Measurements from ENCODE around the gene KRT82. TPM values are rescaled to one million over a fixed set of nuclear protein-coding genes. Genes with fewer than 3 reads are reported as not detected.

Gene KRT82
- total RNA-seq, 1 experiment from 2014 or later, result not detected

DNA sequence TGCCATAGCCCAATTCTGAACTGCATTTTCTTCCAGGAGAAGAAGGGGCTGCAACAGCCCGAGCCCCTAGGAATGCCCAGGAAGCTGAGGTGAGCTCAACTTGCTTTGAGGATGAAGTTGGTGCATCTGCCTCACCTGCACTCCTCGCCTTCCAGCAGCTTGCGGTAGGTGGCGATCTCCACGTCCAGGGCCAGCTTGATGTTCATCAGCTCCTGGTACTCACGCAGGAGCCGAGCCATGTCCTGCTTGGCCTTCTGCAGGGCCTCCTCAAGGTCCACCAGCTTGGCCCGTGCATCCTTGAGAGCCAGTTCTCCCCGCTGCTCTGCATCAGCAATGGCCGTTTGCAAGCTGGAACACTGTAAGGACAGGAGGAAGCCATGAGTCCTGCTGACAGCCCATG, 22.0 kb upstream of the KRT82 start:
- Histone ChIP-seq H3K79me1 (ENCODE audit: insufficient read depth, low read depth, low read length, poor library complexity, severe bottlenecking) (no peaks in the 10 kb centered on the region), H2AFZ (ENCODE audit: low read length) (no peak overlapping the region), H3K56ac (ENCODE audit: insufficient read length, low read depth, low read length) (no peak overlapping the region), H3K79me2 (ENCODE audit: insufficient read depth, low read length) (no peaks in the 10 kb centered on the region), H2AK5ac (ENCODE audit: insufficient read length, low read length) (no peak overlapping the region), H4K8ac (replicated peaks; ENCODE audit: insufficient read length, low read depth, low read length) (no peak overlapping the region), H3K4ac (ENCODE audit: low read depth, low read length) (no peak overlapping the region), H4K5ac (ENCODE audit: insufficient read length, low read depth, low read length) (no peak overlapping the region), H3K14ac (ENCODE audit: insufficient read depth, low read length) (no peak overlapping the region), H4K20me1 (ENCODE audit: control insufficient read depth, insufficient read depth, insufficient read length) (no peaks in the 10 kb centered on the region), H3K23me2 (ENCODE audit: insufficient read length, low read depth, low read length, poor library complexity, severe bottlenecking) (no peaks in the 10 kb centered on the region), H3K27me3 (ENCODE audit: insufficient read depth, low read length) (no peaks in the 10 kb centered on the region), H2BK5ac (ENCODE audit: insufficient read length, low read length) (no peak overlapping the region), H3K27ac (ENCODE audit: insufficient read length, low read depth, low read length) (no peak overlapping the region), H3K4me2 (ENCODE audit: insufficient read depth, insufficient read length, low read length) (no peak overlapping the region), H2BK20ac (ENCODE audit: low read depth, low read length, poor library complexity, severe bottlenecking) (no peak overlapping the region), H4K91ac (ENCODE audit: insufficient read length, low read depth, low read length) (no peak overlapping the region), H2BK120ac (ENCODE audit: low read depth, low read length, poor library complexity, severe bottlenecking) (no peak overlapping the region), H3K23ac (ENCODE audit: insufficient read length, low read depth, low read length) (no peak overlapping the region), H2BK15ac (ENCODE audit: low read depth, low read length) (no peak overlapping the region), H3T11ph (ENCODE audit: low read length) (no peak overlapping the region), H3K18ac (ENCODE audit: insufficient read length, low read depth, low read length) (no peak overlapping the region), H2BK12ac (ENCODE audit: insufficient read length, low read depth, low read length) (no peak overlapping the region), H3K9ac (ENCODE audit: extremely low read depth, insufficient read length, low read length) (no peak overlapping the region), H3K4me1 (ENCODE audit: insufficient read depth, low read length) (no peaks in the 10 kb centered on the region), H3K9me3 (ENCODE audit: control insufficient read depth, low read depth, low read length) (no peaks in the 10 kb centered on the region)
- no peaks in the 10 kb centered on the region for H3K36me3 Mint-ChIP-seq (ENCODE audit: insufficient read depth in 1 of 3, low read depth in 3 of 3)
- DNase-seq, result peak; percentile 54
- H3K27me3 Mint-ChIP-seq (ENCODE audit: low read depth), result peaks cover 44% of the 10 kb centered on the region
- WGBS (ENCODE audit: extremely low coverage, insufficient read length, low lambda C conversion rate), result no CpG with 5 or more reads among the region's 10 CpGs
- H3K4me3 Mint-ChIP-seq, result no peak overlapping the region
- TF ChIP-seq, protein P1, sequence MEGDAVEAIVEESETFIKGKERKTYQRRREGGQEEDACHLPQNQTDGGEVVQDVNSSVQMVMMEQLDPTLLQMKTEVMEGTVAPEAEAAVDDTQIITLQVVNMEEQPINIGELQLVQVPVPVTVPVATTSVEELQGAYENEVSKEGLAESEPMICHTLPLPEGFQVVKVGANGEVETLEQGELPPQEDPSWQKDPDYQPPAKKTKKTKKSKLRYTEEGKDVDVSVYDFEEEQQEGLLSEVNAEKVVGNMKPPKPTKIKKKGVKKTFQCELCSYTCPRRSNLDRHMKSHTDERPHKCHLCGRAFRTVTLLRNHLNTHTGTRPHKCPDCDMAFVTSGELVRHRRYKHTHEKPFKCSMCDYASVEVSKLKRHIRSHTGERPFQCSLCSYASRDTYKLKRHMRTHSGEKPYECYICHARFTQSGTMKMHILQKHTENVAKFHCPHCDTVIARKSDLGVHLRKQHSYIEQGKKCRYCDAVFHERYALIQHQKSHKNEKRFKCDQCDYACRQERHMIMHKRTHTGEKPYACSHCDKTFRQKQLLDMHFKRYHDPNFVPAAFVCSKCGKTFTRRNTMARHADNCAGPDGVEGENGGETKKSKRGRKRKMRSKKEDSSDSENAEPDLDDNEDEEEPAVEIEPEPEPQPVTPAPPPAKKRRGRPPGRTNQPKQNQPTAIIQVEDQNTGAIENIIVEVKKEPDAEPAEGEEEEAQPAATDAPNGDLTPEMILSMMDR (conservative IDR thresholded peaks at IDR 0.05), result peak; percentile 48; the same call in 2 of the 3 replicates
- peaks cover 6 to 12% of the 10 kb centered on the region in 2 experiments; a peak in 3 of 4 replicates for H3K4me1 Mint-ChIP-seq
- no peak overlapping the region for H3K27ac Mint-ChIP-seq
- H3K9me3 Mint-ChIP-seq, result no peaks in the 10 kb centered on the region
